ENCODE measurements around the gene ACSM6. TPM values are rescaled to one million over a fixed set of nuclear protein-coding genes. Genes with fewer than 3 reads are reported as not detected.

The ACSM6 gene
- total RNA-seq, 1 experiment from 2014 or later, result not detected

GRCh38 chr10:95247881-95248583 is 54.0 kb downstream of the ACSM6 start:
- Histone ChIP-seq H3K79me1 (ENCODE audit: insufficient read depth, low read depth, low read length, poor library complexity, severe bottlenecking) (peaks cover under 1% of the 10 kb centered on the region), H2AFZ (ENCODE audit: low read length) (no peak overlapping the region), H4K5ac (ENCODE audit: insufficient read length, low read depth, low read length) (no peak overlapping the region), H3K4me1 (ENCODE audit: insufficient read depth, low read length) (peaks cover 5% of the 10 kb centered on the region; the same call in 1 of the 2 replicates), H3K27me3 (ENCODE audit: insufficient read depth, low read length) (no peaks in the 10 kb centered on the region), H3K79me2 (ENCODE audit: insufficient read depth, low read length) (no peaks in the 10 kb centered on the region), H2BK15ac (ENCODE audit: low read depth, low read length) (no peak overlapping the region), H3K14ac (ENCODE audit: insufficient read depth, low read length) (no peak overlapping the region), H2AK5ac (ENCODE audit: insufficient read length, low read length) (no peak overlapping the region), H3K4me2 (ENCODE audit: insufficient read depth, insufficient read length, low read length) (no peak overlapping the region), H3K23me2 (ENCODE audit: insufficient read length, low read depth, low read length, poor library complexity, severe bottlenecking) (no peaks in the 10 kb centered on the region), H3K27ac (ENCODE audit: insufficient read length, low read depth, low read length) (no peak overlapping the region), H3K56ac (ENCODE audit: insufficient read length, low read depth, low read length) (no peak overlapping the region), H3T11ph (ENCODE audit: low read length) (no peak overlapping the region), H4K20me1 (ENCODE audit: control insufficient read depth, insufficient read depth, insufficient read length) (no peaks in the 10 kb centered on the region), H2BK12ac (ENCODE audit: insufficient read length, low read depth, low read length) (no peak overlapping the region), H3K9ac (ENCODE audit: extremely low read depth, insufficient read length, low read length) (no peak overlapping the region), H2BK20ac (ENCODE audit: low read depth, low read length, poor library complexity, severe bottlenecking) (no peak overlapping the region), H4K91ac (ENCODE audit: insufficient read length, low read depth, low read length) (no peak overlapping the region), H3K18ac (ENCODE audit: insufficient read length, low read depth, low read length) (no peak overlapping the region), H2BK120ac (ENCODE audit: low read depth, low read length, poor library complexity, severe bottlenecking) (no peak overlapping the region), H3K4ac (ENCODE audit: low read depth, low read length) (no peak overlapping the region), H4K8ac (replicated peaks; ENCODE audit: insufficient read length, low read depth, low read length) (no peak overlapping the region), H3K23ac (ENCODE audit: insufficient read length, low read depth, low read length) (no peak overlapping the region), H3K9me3 (ENCODE audit: control insufficient read depth, low read depth, low read length) (no peaks in the 10 kb centered on the region), H2BK5ac (ENCODE audit: insufficient read length, low read length) (no peak overlapping the region)
- WGBS (ENCODE audit: extremely low coverage, insufficient read length, low lambda C conversion rate), result no CpG with 5 or more reads among the region's 7 CpGs
- H3K27me3 Mint-ChIP-seq (ENCODE audit: low read depth), result no peaks in the 10 kb centered on the region
- H3K27ac Mint-ChIP-seq, result peak overlapping the region in 1 of 3 experiments; percentile 55; a peak in 3 of 7 replicates
- no peak overlapping the region for H3K4me3 Mint-ChIP-seq
- H3K4me1 Mint-ChIP-seq, result peaks cover 32 to 36% of the 10 kb centered on the region in 2 experiments
- no peak for TF ChIP-seq CTCF (conservative IDR thresholded peaks at IDR 0.05)
- peaks cover 2 to 33% (median 32%) of the 10 kb centered on the region in 3 experiments; a peak in 6 of 7 replicates for H3K36me3 Mint-ChIP-seq (ENCODE audit: insufficient read depth in 1 of 3, low read depth in 3 of 3)
- H3K9me3 Mint-ChIP-seq, result no peaks in the 10 kb centered on the region; a peak in 1 of 5 replicates
- DNase-seq, result no peak
